PC-3 (cell line): Measurements from ENCODE around the gene PGC. TPM values are rescaled to one million over a fixed set of nuclear protein-coding genes. Genes with fewer than 3 reads are reported as not detected.

Source experiments
- ATAC-seq: fragments of 200-7000 bp; cut with Tn5 transposase; 2 replicates; pipeline ENCODE4 v1.9.1; 2020; ENCODE audit warnings: mild to moderate bottlenecking, moderate library complexity
- BruUV-seq: library from RNA; stranded (reverse); fragments of 400-500 nt; replicated peaks from 2 replicates; lab custom pipeline; 2021; lab: Mats Ljungman, UMichigan
- CTCF ChIA-PET: fragments of 300-600 bp; sonication (Branson Sonifier 250); formaldehyde crosslinking; loops from one replicate; lab custom pipeline; 2022; ENCODE audit warnings: antibody characterized with exemption; lab: Charles Lee
- POLR2A ChIA-PET: fragments of 300-600 bp; sonication (Branson Sonifier 250); formaldehyde crosslinking; loops from one replicate; lab custom pipeline; 2022; ENCODE audit warnings: antibody characterized with exemption; ENCODE audit not compliant: unreplicated experiment; lab: Charles Lee
- DNase-seq: peaks from one replicate; pipeline ENCODE4 v3.0.0-alpha.2; 2015
- H2AFZ ChIP-seq: fragments of 300-600 bp; sonication (generic); 2 replicates; pipeline ENCODE4 v1.6.0; 2016; ENCODE audit warnings: antibody characterized with exemption, low read length
- H3F3A ChIP-seq: fragments of 300-600 bp; sonication (generic); one replicate; pipeline ENCODE4 v1.6.0; 2017; ENCODE audit warnings: antibody characterized with exemption, low read length, control low read depth, mild to moderate bottlenecking; ENCODE audit not compliant: unreplicated experiment
- H3K27ac ChIP-seq: fragments of 300-600 bp; sonication (generic); 2 replicates; pipeline ENCODE4 v1.5.1; 2016; ENCODE audit warnings: mild to moderate bottlenecking, low read length
- H3K27me3 ChIP-seq: fragments of 300-600 bp; sonication (generic); 2 replicates; pipeline ENCODE4 v1.6.1; 2016; ENCODE audit warnings: low read length, mixed read lengths
- H3K36me3 ChIP-seq: fragments of 300-600 bp; sonication (generic); 2 replicates; pipeline ENCODE4 v1.6.1; 2016; ENCODE audit warnings: low read depth, mixed run types, low read length, mixed read lengths
- H3K4me1 ChIP-seq: fragments of 300-600 bp; sonication (generic); 2 replicates; pipeline ENCODE4 v1.5.1; 2016; ENCODE audit warnings: low read length; ENCODE audit not compliant: insufficient read depth
- H3K4me2 ChIP-seq: fragments of 300-600 bp; sonication (generic); 2 replicates; pipeline ENCODE4 v1.6.0; 2016; ENCODE audit warnings: low read length
- H3K4me3 ChIP-seq: fragments of 300-600 bp; sonication (generic); 2 replicates; pipeline ENCODE4 v1.5.1; 2016; ENCODE audit warnings: mild to moderate bottlenecking, low read length, mixed read lengths
- H3K79me2 ChIP-seq: fragments of 300-600 bp; sonication (generic); 2 replicates; pipeline ENCODE4 v1.6.1; 2017; ENCODE audit warnings: low read length, mixed read lengths
- H3K9ac ChIP-seq: fragments of 300-600 bp; sonication (generic); 2 replicates; pipeline ENCODE4 v1.6.0; 2016; ENCODE audit warnings: mild to moderate bottlenecking, low read length
- H3K9me2 ChIP-seq: fragments of 300-600 bp; sonication (generic); replicated peaks from 2 replicates; pipeline ENCODE4 v1.6.1; 2016; ENCODE audit warnings: mixed run types, low read length, mixed read lengths
- H3K9me3 ChIP-seq: fragments of 300-600 bp; sonication (generic); 2 replicates; pipeline ENCODE4 v1.6.1; 2016; ENCODE audit warnings: low read length, mixed read lengths
- H4K20me1 ChIP-seq: fragments of 300-600 bp; sonication (generic); 2 replicates; pipeline ENCODE4 v1.6.1; 2016; ENCODE audit warnings: low read length, mixed read lengths
- EZH2 ChIP-seq: fragments of 300-600 bp; sonication (generic); IDR thresholded peaks from one replicate; pipeline ENCODE4 v1.6.1; 2017; ENCODE audit warnings: antibody characterized with exemption, mild to moderate bottlenecking, low read length; ENCODE audit not compliant: unreplicated experiment
- EZH2phosphoT487 ChIP-seq: fragments of 300-600 bp; sonication (generic); IDR thresholded peaks from 2 replicates; pipeline ENCODE4 v1.6.1; 2018; ENCODE audit warnings: mild to moderate bottlenecking, antibody characterized with exemption, low read length, borderline replicate concordance
- intact Hi-C: fragments of 100-400 bp; cut with micrococcal nuclease; formaldehyde crosslinking; loops from 2 replicates; pipeline ENCODE4 v1.9.0; 2023
- total RNA-seq: library from RNA; depleted of rRNA; stranded (reverse); fragments of >200 nt; gene quantifications from 2 replicates; pipeline ENCODE4 v1.2.3, GENCODE V29; 2014
- TF ChIP-seq, protein P1 (sequence below): fragments of 300-600 bp; sonication (generic); conservative IDR thresholded peaks from 2 replicates; pipeline ENCODE4 v1.5.1; 2017; ENCODE audit warnings: antibody characterized with exemption, low read depth, mild to moderate bottlenecking, low read length

PGC gene
- total RNA-seq, 1 experiment from 2014 or later, result not detected

DNA sequence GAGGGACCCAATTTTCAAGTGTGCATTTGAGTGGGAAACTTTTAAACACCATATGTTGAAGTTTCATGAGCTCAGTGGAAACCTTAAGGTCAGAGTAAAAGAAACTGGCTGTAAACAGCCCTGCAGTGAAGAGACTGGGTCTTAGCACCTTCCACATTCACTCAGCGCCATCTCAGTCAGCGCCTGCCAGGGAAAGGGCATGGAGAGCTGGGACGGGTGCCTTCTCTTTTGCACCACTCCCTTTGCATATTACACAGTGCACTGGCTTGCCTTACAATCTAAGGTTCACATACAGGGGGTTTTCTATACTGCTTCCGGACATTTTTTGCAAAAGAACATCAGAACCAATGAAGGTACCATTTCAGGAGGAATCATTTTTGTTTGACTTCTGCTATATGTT, 44.8 kb upstream of the PGC start:
- Histone ChIP-seq H3K9me3 (no peaks in the 10 kb centered on the region), H3K79me2 (peaks cover 21% of the 10 kb centered on the region), H3K27ac (no peak overlapping the region), H3K4me3 (no peak overlapping the region), H2AFZ (no peak overlapping the region), H3K9ac (no peak overlapping the region), H3K4me2 (no peak overlapping the region), H4K20me1 (no peaks in the 10 kb centered on the region), H3F3A (no peaks in the 10 kb centered on the region), H3K27me3 (no peaks in the 10 kb centered on the region), H3K4me1 (peaks cover 11% of the 10 kb centered on the region), H3K9me2 (no peaks in the 10 kb centered on the region), H3K36me3 (peaks cover 32% of the 10 kb centered on the region)
- ATAC-seq (no peak), DNase-seq (no peak)
- ChIA-PET POLR2A (no interaction called here), CTCF (no interaction called here)
- TF ChIP-seq EZH2phosphoT487 (no peak), EZH2 (no peak)
- TF ChIP-seq, protein P1, sequence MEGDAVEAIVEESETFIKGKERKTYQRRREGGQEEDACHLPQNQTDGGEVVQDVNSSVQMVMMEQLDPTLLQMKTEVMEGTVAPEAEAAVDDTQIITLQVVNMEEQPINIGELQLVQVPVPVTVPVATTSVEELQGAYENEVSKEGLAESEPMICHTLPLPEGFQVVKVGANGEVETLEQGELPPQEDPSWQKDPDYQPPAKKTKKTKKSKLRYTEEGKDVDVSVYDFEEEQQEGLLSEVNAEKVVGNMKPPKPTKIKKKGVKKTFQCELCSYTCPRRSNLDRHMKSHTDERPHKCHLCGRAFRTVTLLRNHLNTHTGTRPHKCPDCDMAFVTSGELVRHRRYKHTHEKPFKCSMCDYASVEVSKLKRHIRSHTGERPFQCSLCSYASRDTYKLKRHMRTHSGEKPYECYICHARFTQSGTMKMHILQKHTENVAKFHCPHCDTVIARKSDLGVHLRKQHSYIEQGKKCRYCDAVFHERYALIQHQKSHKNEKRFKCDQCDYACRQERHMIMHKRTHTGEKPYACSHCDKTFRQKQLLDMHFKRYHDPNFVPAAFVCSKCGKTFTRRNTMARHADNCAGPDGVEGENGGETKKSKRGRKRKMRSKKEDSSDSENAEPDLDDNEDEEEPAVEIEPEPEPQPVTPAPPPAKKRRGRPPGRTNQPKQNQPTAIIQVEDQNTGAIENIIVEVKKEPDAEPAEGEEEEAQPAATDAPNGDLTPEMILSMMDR, result no peak
- intact Hi-C loops, result no loop called here
- BruUV-seq, result no TSS peak

DNA sequence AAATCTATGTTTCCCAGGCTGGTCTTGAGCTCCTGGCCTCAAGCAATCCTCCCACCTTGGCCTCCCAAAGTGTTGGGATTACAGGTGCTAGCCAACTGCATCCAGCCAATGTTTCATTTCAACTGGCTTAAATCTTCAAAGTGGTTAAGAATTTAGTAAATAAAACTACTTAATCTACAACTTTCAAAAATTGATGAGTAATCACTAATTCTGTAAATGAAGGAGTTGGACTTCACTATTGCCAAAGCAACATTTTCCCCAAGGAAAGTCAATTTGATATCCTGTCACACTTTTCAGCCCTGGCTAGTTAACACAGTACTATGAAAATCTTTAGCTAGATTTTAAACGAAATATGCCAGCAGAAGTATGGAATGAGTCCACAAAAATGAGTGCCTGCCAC, 44.1 kb upstream of the PGC start:
- no peak for TF ChIP-seq EZH2
- TF ChIP-seq, protein P1, result no peak
- no peak for TF ChIP-seq EZH2phosphoT487
- ChIA-PET POLR2A (no interaction called here), CTCF (no interaction called here)
- no TSS peak for BruUV-seq
- no peak overlapping the region for H3K4me2 ChIP-seq
- no peaks in the 10 kb centered on the region for H3K9me2 ChIP-seq
- H3F3A ChIP-seq, result no peaks in the 10 kb centered on the region
- no peaks in the 10 kb centered on the region for H3K27me3 ChIP-seq
- no peak for ATAC-seq
- no peak overlapping the region for H3K27ac ChIP-seq
- intact Hi-C loops, result no loop called here
- H3K36me3 ChIP-seq, result peaks cover 32% of the 10 kb centered on the region
- no peaks in the 10 kb centered on the region for H4K20me1 ChIP-seq
- no peak overlapping the region for H2AFZ ChIP-seq
- peaks cover 21% of the 10 kb centered on the region for H3K79me2 ChIP-seq
- no peaks in the 10 kb centered on the region for H3K9me3 ChIP-seq
- no peak for DNase-seq
- no peak overlapping the region for H3K9ac ChIP-seq
- H3K4me1 ChIP-seq, result peaks cover 11% of the 10 kb centered on the region
- H3K4me3 ChIP-seq, result no peak overlapping the region

DNA sequence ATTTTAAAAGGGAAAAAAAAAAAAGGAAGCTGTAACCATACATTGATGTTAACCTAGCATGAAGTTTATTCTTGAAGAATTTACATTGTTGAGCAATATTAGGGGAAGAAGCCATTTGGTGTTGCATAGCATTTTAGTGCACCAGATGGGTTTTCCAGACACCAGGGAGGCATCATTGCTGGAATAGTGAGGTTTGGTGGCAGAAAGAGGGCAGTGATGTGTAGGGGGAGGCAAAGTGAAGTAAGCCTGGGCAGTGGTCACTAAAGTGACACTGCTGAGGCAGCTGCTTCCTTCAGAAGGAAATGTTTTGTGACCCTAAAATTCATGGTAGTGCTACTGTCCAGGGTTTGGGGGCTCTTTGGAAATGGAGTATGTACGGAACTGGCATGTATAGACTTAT, 42.8 kb upstream of the PGC start:
- no peak for DNase-seq
- Histone ChIP-seq H3F3A (no peaks in the 10 kb centered on the region), H3K4me3 (no peak overlapping the region), H3K4me2 (no peak overlapping the region), H3K4me1 (peaks cover 17% of the 10 kb centered on the region), H3K27ac (no peak overlapping the region), H3K27me3 (no peaks in the 10 kb centered on the region), H4K20me1 (no peaks in the 10 kb centered on the region), H2AFZ (no peak overlapping the region), H3K9ac (no peak overlapping the region), H3K9me3 (no peaks in the 10 kb centered on the region), H3K36me3 (peaks cover 32% of the 10 kb centered on the region), H3K79me2 (peaks cover 21% of the 10 kb centered on the region), H3K9me2 (no peaks in the 10 kb centered on the region)
- ChIA-PET POLR2A (no interaction called here), CTCF (interaction anchor here (0.8 kb wide), 1 partner anchor 146 kb away, joined by 4 read pairs; no protein-coding TSS in a partner anchor)
- intact Hi-C loops, result no loop called here
- TF ChIP-seq EZH2 (no peak), EZH2phosphoT487 (no peak)
- TF ChIP-seq, protein P1, result no peak
- no TSS peak for BruUV-seq
- ATAC-seq, result no peak
